Activated CD8-positive, alpha-beta memory T cell treated with anti-CD3 and anti-CD28 coated beads, Interleukin-2, amount 10 ng/mL, durations not matched to agents 7 days and 5 days (primary cell): ENCODE measurements around the gene DDRGK1. TPM values are rescaled to one million over a fixed set of nuclear protein-coding genes. Genes with fewer than 3 reads are reported as not detected.
"Not testable (repeated sequence)": the region's sequence is repeated elsewhere in the genome, so short reads cannot be mapped to it uniquely, and the experiment has no call there.

Experiments used
- ATAC-seq: fragments of 150-1000 bp; cut with Tn5 transposase; one replicate; pipeline ENCODE4 v1.10.0; 2021; ENCODE audit warnings: moderate library complexity
- CTCF ChIA-PET: fragments of 350-600 bp; sonication (Branson Sonifier 250); formaldehyde crosslinking; loops from one replicate; lab custom pipeline; 2021; ENCODE audit warnings: antibody characterized with exemption; lab: Charles Lee
- DNase-seq: peaks from one replicate; pipeline ENCODE4 v3.0.0-alpha.2; 2020
- H3K27ac Mint-ChIP-seq: one replicate; pipeline ENCODE4 v1.8.0; 2021; ENCODE audit warnings: mild to moderate bottlenecking, mixed read lengths
- H3K27me3 Mint-ChIP-seq: one replicate; pipeline ENCODE4 v1.8.0; 2021; ENCODE audit warnings: mixed read lengths
- H3K36me3 Mint-ChIP-seq: one replicate; pipeline ENCODE4 v1.8.0; 2021; ENCODE audit warnings: mild to moderate bottlenecking, mixed read lengths
- H3K4me1 Mint-ChIP-seq: one replicate; pipeline ENCODE4 v1.8.0; 2021; ENCODE audit warnings: mixed read lengths
- H3K4me3 Mint-ChIP-seq: one replicate; pipeline ENCODE4 v1.8.0; 2021; ENCODE audit warnings: mild to moderate bottlenecking, moderate library complexity, mixed read lengths
- H3K9me3 Mint-ChIP-seq: one replicate; pipeline ENCODE4 v1.8.0; 2022; ENCODE audit warnings: low read depth, mixed read lengths
- total RNA-seq, 2 experiments: library from RNA; stranded (reverse); gene quantifications; one replicate each; pipeline ENCODE4 v1.2.3, GENCODE V29; 2021

The DDRGK1 gene
- total RNA-seq, 2 experiments from 2014 or later = 63.6 to 63.7 TPM

GRCh38 chr20:3199206-3199605, 5.3 kb downstream of the DDRGK1 start:
- CTCF ChIA-PET = no interaction called here
- Mint-ChIP-seq H3K4me1 (peaks cover 15% of the 10 kb centered on the region), H3K36me3 (peaks cover 34% of the 10 kb centered on the region), H3K27me3 (no peaks in the 10 kb centered on the region), H3K4me3 (no peak overlapping the region), H3K9me3 (no peaks in the 10 kb centered on the region), H3K27ac (no peak overlapping the region)
- ATAC-seq (no peak), DNase-seq (no peak)

GRCh38 chr20:3195590-3196237, 8.8 kb downstream of the DDRGK1 start:
- peaks cover 8% of the 10 kb centered on the region for H3K4me1 Mint-ChIP-seq
- DNase-seq (no peak), ATAC-seq (no peak)
- no peak overlapping the region for H3K4me3 Mint-ChIP-seq
- no peaks in the 10 kb centered on the region for H3K9me3 Mint-ChIP-seq
- H3K36me3 Mint-ChIP-seq = peaks cover 47% of the 10 kb centered on the region
- H3K27ac Mint-ChIP-seq = peak overlapping the region; percentile 21
- no peaks in the 10 kb centered on the region for H3K27me3 Mint-ChIP-seq
- CTCF ChIA-PET = interaction anchor here (0.5 kb wide), 1 partner anchor 12 kb away, joined by 3 read pairs; no protein-coding TSS in a partner anchor

GRCh38 chr20:3194617-3195280, 9.7 kb downstream of the DDRGK1 start:
- no peaks in the 10 kb centered on the region for H3K27me3 Mint-ChIP-seq
- peaks cover 47% of the 10 kb centered on the region for H3K36me3 Mint-ChIP-seq
- no peak for DNase-seq
- H3K27ac Mint-ChIP-seq = no peak overlapping the region
- H3K9me3 Mint-ChIP-seq = no peaks in the 10 kb centered on the region
- H3K4me3 Mint-ChIP-seq = no peak overlapping the region
- peaks cover 8% of the 10 kb centered on the region for H3K4me1 Mint-ChIP-seq
- no peak for ATAC-seq
- CTCF ChIA-PET = no interaction called here

- peaks cover 40% of the 10 kb centered on the region for H3K36me3 Mint-ChIP-seq
- H3K27ac Mint-ChIP-seq = no peak overlapping the region
- CTCF ChIA-PET = interaction anchor here (0.9 kb wide), 1 partner anchor 122 kb away, joined by 3 read pairs; no protein-coding TSS in a partner anchor
These were observed 10.5 kb downstream of the DDRGK1 start for GRCh38 chr20:3193806-3194616.

GRCh38 chr20:3192226-3193015, 12.1 kb downstream of the DDRGK1 start:
- H3K27ac Mint-ChIP-seq = no peak overlapping the region
- no peaks in the 10 kb centered on the region for H3K27me3 Mint-ChIP-seq
- DNase-seq = no peak
- H3K9me3 Mint-ChIP-seq = no peaks in the 10 kb centered on the region
- CTCF ChIA-PET = interaction anchor here (0.7 to 1.3 kb wide), 3 partner anchors 54 to 124 kb away, joined by 3 read pairs; no protein-coding TSS in a partner anchor
- H3K4me1 Mint-ChIP-seq = peaks cover 7% of the 10 kb centered on the region
- no peak for ATAC-seq
- peaks cover 36% of the 10 kb centered on the region for H3K36me3 Mint-ChIP-seq
- H3K4me3 Mint-ChIP-seq = no peak overlapping the region

More at GRCh38 chr20:3193806-3194616, 10.5 kb downstream of the DDRGK1 start:
- DNase-seq (no peak), ATAC-seq (no peak)
- Mint-ChIP-seq H3K4me1 (peaks cover 8% of the 10 kb centered on the region), H3K4me3 (no peak overlapping the region), H3K27me3 (no peaks in the 10 kb centered on the region), H3K9me3 (no peaks in the 10 kb centered on the region)

- H3K27ac Mint-ChIP-seq = no peak overlapping the region
- peaks cover 3% of the 10 kb centered on the region for H3K4me1 Mint-ChIP-seq
- H3K4me3 Mint-ChIP-seq = no peak overlapping the region
- H3K9me3 Mint-ChIP-seq = no peaks in the 10 kb centered on the region
- ATAC-seq (no peak), DNase-seq (no peak)
- no peaks in the 10 kb centered on the region for H3K27me3 Mint-ChIP-seq
- CTCF ChIA-PET = no interaction called here
- H3K36me3 Mint-ChIP-seq = peaks cover 28% of the 10 kb centered on the region
These were observed 13.8 kb downstream of the DDRGK1 start for GRCh38 chr20:3190681-3191111.

GRCh38 chr20:3189561-3190131, 14.8 kb downstream of the DDRGK1 start:
- no peak for DNase-seq
- no peak for ATAC-seq
- Mint-ChIP-seq H3K9me3 (no peaks in the 10 kb centered on the region), H3K27me3 (no peaks in the 10 kb centered on the region), H3K4me1 (no peaks in the 10 kb centered on the region), H3K4me3 (no peak overlapping the region), H3K27ac (no peak overlapping the region), H3K36me3 (peaks cover 23% of the 10 kb centered on the region)
- CTCF ChIA-PET = no interaction called here

- H3K9me3 Mint-ChIP-seq = no peaks in the 10 kb centered on the region
- CTCF ChIA-PET = no interaction called here
- no peak for DNase-seq
- no peak overlapping the region for H3K4me3 Mint-ChIP-seq
- no peaks in the 10 kb centered on the region for H3K27me3 Mint-ChIP-seq
- no peak for ATAC-seq
- peaks cover 21% of the 10 kb centered on the region for H3K36me3 Mint-ChIP-seq
- no peak overlapping the region for H3K27ac Mint-ChIP-seq
- H3K4me1 Mint-ChIP-seq = no peaks in the 10 kb centered on the region
These were observed 15.6 kb downstream of the DDRGK1 start for GRCh38 chr20:3188823-3189413.

GRCh38 chr20:3187861-3188260, 16.6 kb downstream of the DDRGK1 start:
- H3K4me1 Mint-ChIP-seq, H3K27ac Mint-ChIP-seq, DNase-seq, H3K9me3 Mint-ChIP-seq, CTCF ChIA-PET, ATAC-seq, H3K4me3 Mint-ChIP-seq, H3K27me3 Mint-ChIP-seq: not testable (repeated sequence)
- peaks cover 21% of the 10 kb centered on the region for H3K36me3 Mint-ChIP-seq

GRCh38 chr20:3183896-3184612, 20.4 kb downstream of the DDRGK1 start:
- no peak for ATAC-seq
- Mint-ChIP-seq H3K4me3 (no peak overlapping the region), H3K4me1 (no peaks in the 10 kb centered on the region), H3K27me3 (no peaks in the 10 kb centered on the region), H3K9me3 (no peaks in the 10 kb centered on the region), H3K36me3 (no peaks in the 10 kb centered on the region), H3K27ac (no peak overlapping the region)
- DNase-seq = no peak
- CTCF ChIA-PET = interaction anchor here (0.8 kb wide), 1 partner anchor 68 kb away, joined by 3 read pairs; no protein-coding TSS in a partner anchor

GRCh38 chr20:3182429-3182828, 22.1 kb downstream of the DDRGK1 start:
- not testable (repeated sequence) for ATAC-seq

GRCh38 chr20:3181270-3181669, 23.2 kb downstream of the DDRGK1 start:
- no peak overlapping the region for H3K4me3 Mint-ChIP-seq
- no peaks in the 10 kb centered on the region for H3K4me1 Mint-ChIP-seq
- no peaks in the 10 kb centered on the region for H3K9me3 Mint-ChIP-seq
- H3K36me3 Mint-ChIP-seq = no peaks in the 10 kb centered on the region
- no peak overlapping the region for H3K27ac Mint-ChIP-seq
- no peak for DNase-seq
- no peak for ATAC-seq
- no peaks in the 10 kb centered on the region for H3K27me3 Mint-ChIP-seq
- CTCF ChIA-PET = no interaction called here

More at GRCh38 chr20:3182429-3182828, 22.1 kb downstream of the DDRGK1 start:
- CTCF ChIA-PET = interaction anchor here (0.9 kb wide), 1 partner anchor 21 kb away, joined by 3 read pairs; no protein-coding TSS in a partner anchor
- H3K4me3 Mint-ChIP-seq, DNase-seq, H3K27ac Mint-ChIP-seq, H3K27me3 Mint-ChIP-seq, H3K9me3 Mint-ChIP-seq, H3K4me1 Mint-ChIP-seq, H3K36me3 Mint-ChIP-seq: not testable (repeated sequence)
